ENCODE measurements around the gene MAP4K2. TPM values are rescaled to one million over a fixed set of nuclear protein-coding genes. Genes with fewer than 3 reads are reported as not detected.

The MAP4K2 gene
- total and polyA plus RNA-seq, 2 of the 8 experiments (the other 6 are each of a cell fraction or from before 2014, with no cell fraction given) = 20.1 to 20.7 TPM

DNA sequence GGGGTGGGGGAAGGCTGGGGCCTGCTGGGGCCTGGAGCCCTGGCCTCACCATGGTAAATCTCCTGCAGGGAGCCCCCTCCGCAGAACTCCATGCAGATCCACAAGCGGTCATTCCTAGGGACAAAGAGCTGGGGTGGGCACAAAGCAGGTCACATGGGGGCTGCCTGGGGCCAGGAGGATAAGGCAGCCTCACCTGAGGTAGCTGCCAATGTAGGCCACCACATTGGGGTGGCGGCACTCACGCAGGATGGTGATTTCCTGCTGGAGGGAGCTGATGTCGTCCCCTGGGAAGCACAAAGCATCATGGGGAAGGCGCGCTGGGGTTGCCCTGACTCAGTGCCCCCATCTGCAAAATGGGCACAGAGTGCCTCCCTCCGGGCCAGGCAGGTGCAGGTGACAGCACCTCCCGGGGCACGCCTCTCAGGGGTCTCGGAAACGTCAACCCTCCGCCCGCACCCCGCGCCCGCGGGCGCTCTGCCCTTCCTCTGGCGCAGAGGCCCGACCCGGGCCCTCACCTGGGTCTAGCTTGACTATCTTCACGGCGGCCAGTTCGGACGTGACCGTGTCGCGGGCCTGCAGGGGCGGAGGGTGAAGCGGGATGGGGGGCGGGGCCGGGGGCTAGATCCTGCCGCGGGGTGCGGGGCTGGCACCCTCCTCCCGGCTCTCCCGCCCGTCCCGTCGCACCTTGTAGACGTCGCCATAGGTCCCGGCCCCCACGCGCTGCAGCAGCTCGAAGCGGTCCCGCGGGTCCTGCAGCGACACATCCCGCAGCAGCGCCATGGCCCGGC, 450 bp downstream of the MAP4K2 start:
- peak in 1 of 2 experiments; percentile 70 for DNase-seq (ENCODE audit: low read depth in 1 of 2, low spot score in 2 of 2)
- no peak overlapping the region for H2AK5ac ChIP-seq (ENCODE audit: low read depth, low read length)
- no peak overlapping the region for H2BK15ac ChIP-seq (ENCODE audit: low read length)
- no peak overlapping the region for H4K91ac ChIP-seq (replicated peaks; ENCODE audit: insufficient read length, low read length)
- peaks cover 8% of the 10 kb centered on the region; the same call in 1 of the 2 replicates for H3K23me2 ChIP-seq (ENCODE audit: low read depth, low read length)
- no peak for FAIRE-seq
- no peak overlapping the region for H2AFZ ChIP-seq (ENCODE audit: low read length)
- H3K36me3 ChIP-seq (ENCODE audit: control insufficient read depth in 2 of 4, insufficient read depth in 4 of 4, low read length in 3 of 4) = peaks cover 7 to 14% (median 9%) of the 10 kb centered on the region in 4 experiments; a peak in 6 of 8 replicates
- H3K4me3 ChIP-seq (ENCODE audit: extremely low read depth in 1 of 4, insufficient read depth in 2 of 4, low read depth in 3 of 4, low read length in 4 of 4) = peak overlapping the region; percentile 38 to 71 (median 46)
- POLR2A ChIA-PET (ENCODE audit: partially characterized antibody) = interaction anchor here (0.7 to 1.6 kb wide), 6 partner anchors 9 to 312 kb away, joined by 3 to 5 read pairs (median 3); no protein-coding TSS in a partner anchor
- H4K8ac ChIP-seq (ENCODE audit: extremely low read depth, insufficient read depth, low read length) = peak overlapping the region; percentile 86; the same call in 1 of the 2 replicates
- H4K20me1 ChIP-seq (replicated peaks in 1 of 2; ENCODE audit: control insufficient read depth in 1 of 2, insufficient read depth in 2 of 2, low read length in 2 of 2) = peaks cover 0 to 6% of the 10 kb centered on the region in 2 experiments
- H3K14ac ChIP-seq (ENCODE audit: insufficient read length) = no peak overlapping the region
- no peak overlapping the region for H3K27ac ChIP-seq (ENCODE audit: low read depth, low read length)
- no peak overlapping the region for H2BK20ac ChIP-seq (ENCODE audit: low read length)
- H3K23ac ChIP-seq (ENCODE audit: insufficient read length) = no peak overlapping the region
- H3K79me2 ChIP-seq (ENCODE audit: control insufficient read depth in 1 of 2, insufficient read depth in 2 of 2, low read length in 2 of 2) = no peaks in the 10 kb centered on the region
- H2BK5ac ChIP-seq (ENCODE audit: low read depth, low read length) = no peak overlapping the region
- H2BK120ac ChIP-seq (replicated peaks; ENCODE audit: low read depth, low read length) = no peak overlapping the region
- H3K4me1 ChIP-seq (replicated peaks in 1 of 4; ENCODE audit: control insufficient read depth in 3 of 4, insufficient read depth in 4 of 4, low read length in 3 of 4) = peaks cover 0 to 14% (median 5%) of the 10 kb centered on the region in 4 experiments; a peak in 5 of 7 replicates
- H3K9ac ChIP-seq (replicated peaks in 1 of 4; ENCODE audit: extremely low read depth in 1 of 4, low read depth in 3 of 4, low read length in 3 of 4) = peak overlapping the region in 2 of 4 experiments; percentile 25 to 47; a peak in 2 of 7 replicates
- no peak overlapping the region for H4K5ac ChIP-seq (ENCODE audit: insufficient read length, low read depth, low read length)
- H3K27me3 ChIP-seq (replicated peaks in 1 of 4; ENCODE audit: control insufficient read depth in 3 of 4, extremely low read depth in 1 of 4, insufficient read depth in 3 of 4, low read length in 3 of 4) = no peaks in the 10 kb centered on the region
- CTCF ChIA-PET (ENCODE audit: partially characterized antibody) = interaction anchor here (1.0 to 2.4 kb wide), 4 partner anchors 14 to 46 kb away, joined by 4 to 18 read pairs (median 5); no protein-coding TSS in a partner anchor
- no peak overlapping the region for H3K56ac ChIP-seq (replicated peaks; ENCODE audit: insufficient read length, low read depth, low read length)
- H3K18ac ChIP-seq (ENCODE audit: extremely low read depth, low read length) = no peak overlapping the region
- no peak overlapping the region for H3K4ac ChIP-seq (replicated peaks; ENCODE audit: insufficient read length, low read depth, low read length)
- H3K4me2 ChIP-seq (ENCODE audit: insufficient read depth in 1 of 2, low read depth in 2 of 2, low read length in 2 of 2) = peak overlapping the region; percentile 72 to 90
- WGBS, 2 experiments (ENCODE audit: extremely low coverage in 1 of 2, insufficient coverage in 1 of 2, insufficient read length in 1 of 2, insufficient replicate concordance in 2 of 2, low coverage in 1 of 2, low lambda C conversion rate in 2 of 2, missing lambda C conversion rate in 1 of 2) = 21% methylated on average over 31 of the region's 54 CpGs; no CpG with 5 or more reads in 1 of the 2 experiments
- no peaks in the 10 kb centered on the region for H3K9me3 ChIP-seq (ENCODE audit: insufficient read depth in 2 of 2, low read depth in 1 of 2, low read length in 1 of 2)
- H2BK12ac ChIP-seq (ENCODE audit: low read depth, low read length) = no peak overlapping the region
- H3K79me1 ChIP-seq (ENCODE audit: low read depth, low read length) = no peaks in the 10 kb centered on the region; the same call in 1 of the 2 replicates
- no peak for TF ChIP-seq EZH2 (IDR thresholded peaks at IDR 0.05; ENCODE audit: low read depth, low read length, severe bottlenecking)
- TF ChIP-seq TAF7 (optimal IDR thresholded peaks at IDR 0.05; ENCODE audit: borderline replicate concordance, low read depth, low read length) = no peak
- TF ChIP-seq NANOG (IDR thresholded peaks at IDR 0.05; ENCODE audit: insufficient read depth, low read depth, low read length, poor library complexity, severe bottlenecking) = no peak
- TF ChIP-seq POU5F1 (IDR thresholded peaks at IDR 0.05; ENCODE audit: low read depth, low read length) = no peak
- TF ChIP-seq KDM1A (IDR thresholded peaks at IDR 0.05; ENCODE audit: borderline replicate concordance, low read length) = peak; percentile 93
- TF ChIP-seq PHF8 (conservative IDR thresholded peaks at IDR 0.05; ENCODE audit: low read depth, low read length) = 0 out of 2 replicates have a peak, but pooled peaks have one; percentile 22
- peak in 1 of 2 experiments; percentile 74; a peak in 2 of 4 replicates for TF ChIP-seq HDAC2 (IDR thresholded peaks at IDR 0.05; ENCODE audit: borderline replicate concordance in 1 of 2, low read depth in 2 of 2, low read length in 2 of 2)

Data from H1 (cell line).